DND-41 (cell line): ENCODE data around the gene DUSP2.

Experiments used
- ATAC-seq: fragments of 200-7000 bp; cut with Tn5 transposase; 3 replicates; pipeline ENCODE4 v1.9.1; 2021; ENCODE audit warnings: low read depth; ENCODE audit not compliant: insufficient read depth
- DNase-seq: peaks from one replicate; pipeline ENCODE4 v3.0.0-alpha.2; 2020
- H2AFZ ChIP-seq: 2 replicates; pipeline ENCODE4 v1.6.0; 2012; ENCODE audit warnings: low read depth, low read length
- H3K27ac ChIP-seq: 2 replicates; pipeline ENCODE4 v1.5.1; 2012; ENCODE audit warnings: low read length, inconsistent platforms
- H3K27me3 ChIP-seq: fragments of 200-600 bp; sonication (generic); 2 replicates; pipeline ENCODE4 v1.6.0; 2012; ENCODE audit warnings: low read length, mild to moderate bottlenecking, inconsistent platforms; ENCODE audit not compliant: insufficient read depth, poor library complexity
- H3K36me3 ChIP-seq: 2 replicates; pipeline ENCODE4 v1.5.1; 2012; ENCODE audit warnings: low read length, inconsistent platforms; ENCODE audit not compliant: insufficient read depth
- H3K4me1 ChIP-seq: 2 replicates; pipeline ENCODE4 v1.5.1; 2012; ENCODE audit warnings: mild to moderate bottlenecking, low read length; ENCODE audit not compliant: insufficient read depth
- H3K4me2 ChIP-seq: 2 replicates; pipeline ENCODE4 v1.6.0; 2012; ENCODE audit warnings: mild to moderate bottlenecking, moderate library complexity, low read length, inconsistent platforms; ENCODE audit not compliant: insufficient read depth
- H3K4me3 ChIP-seq, 2 experiments: fragments of 200-600 bp in 1 of 2; shearing (Covaris generic) in 1 of 2; 2 replicates each; pipeline ENCODE4 v1.5.1; 2012 to 2016; ENCODE audit warnings: inconsistent platforms in 2 of 2, low read length in 2 of 2, mild to moderate bottlenecking in 2 of 2, low read depth in 1 of 2, moderate library complexity in 1 of 2
- H3K79me2 ChIP-seq: 2 replicates; pipeline ENCODE4 v1.6.0; 2012; ENCODE audit warnings: low read length, inconsistent platforms; ENCODE audit not compliant: insufficient read depth
- H3K9ac ChIP-seq: 2 replicates; pipeline ENCODE4 v1.6.0; 2012; ENCODE audit warnings: low read depth, mild to moderate bottlenecking, inconsistent platforms, low read length, moderate library complexity
- H3K9me3 ChIP-seq: 2 replicates; pipeline ENCODE4 v1.5.1; 2012; ENCODE audit warnings: low read length, moderate library complexity, mild to moderate bottlenecking, inconsistent platforms; ENCODE audit not compliant: insufficient read depth, severe bottlenecking
- H4K20me1 ChIP-seq: 2 replicates; pipeline ENCODE4 v1.6.0; 2012; ENCODE audit warnings: low read length; ENCODE audit not compliant: insufficient read depth
- CTCF ChIP-seq: IDR thresholded peaks from 2 replicates; pipeline ENCODE4 v1.5.1; 2012; ENCODE audit warnings: borderline replicate concordance, low read length, moderate library complexity, mild to moderate bottlenecking; ENCODE audit not compliant: poor library complexity, severe bottlenecking; ENCODE audit errors: extremely low read depth
- EZH2 ChIP-seq: IDR thresholded peaks from 3 replicates; pipeline ENCODE4 v1.6.1; 2012; ENCODE audit warnings: borderline replicate concordance, low read depth, mild to moderate bottlenecking, moderate library complexity, low read length, inconsistent platforms; ENCODE audit not compliant: severe bottlenecking

Gene DUSP2

GRCh38 chr2:96117701-96118588 is 27.3 kb downstream of the DUSP2 start:
- no peak for DNase-seq
- Histone ChIP-seq H3K9ac (no peak overlapping the region), H3K4me2 (no peak overlapping the region)

GRCh38 chr2:96116879-96117533 is 28.2 kb downstream of the DUSP2 start:
- no peak for ATAC-seq
- H3K9ac ChIP-seq: no peak overlapping the region
- H3K79me2 ChIP-seq: no peaks in the 10 kb centered on the region
- H3K27ac ChIP-seq: no peak overlapping the region
- H2AFZ ChIP-seq: no peak overlapping the region
- no peaks in the 10 kb centered on the region for H3K36me3 ChIP-seq
- H4K20me1 ChIP-seq: no peaks in the 10 kb centered on the region
- no peaks in the 10 kb centered on the region for H3K9me3 ChIP-seq
- H3K27me3 ChIP-seq: no peaks in the 10 kb centered on the region
- TF ChIP-seq CTCF (no peak), EZH2 (no peak)
- no peaks in the 10 kb centered on the region for H3K4me1 ChIP-seq
- H3K4me2 ChIP-seq: no peak overlapping the region
- H3K4me3 ChIP-seq: no peak overlapping the region
- DNase-seq: no peak

More at GRCh38 chr2:96117701-96118588, 27.3 kb downstream of the DUSP2 start:
- H4K20me1 ChIP-seq: no peaks in the 10 kb centered on the region
- H3K4me1 ChIP-seq: no peaks in the 10 kb centered on the region
- no peak for ATAC-seq
- H3K4me3 ChIP-seq: no peak overlapping the region
- H3K36me3 ChIP-seq: no peaks in the 10 kb centered on the region
- H3K79me2 ChIP-seq: no peaks in the 10 kb centered on the region
- H2AFZ ChIP-seq: no peak overlapping the region
- no peak overlapping the region for H3K27ac ChIP-seq
- TF ChIP-seq EZH2 (no peak), CTCF (peak; percentile 14)
- no peaks in the 10 kb centered on the region for H3K27me3 ChIP-seq
- H3K9me3 ChIP-seq: no peaks in the 10 kb centered on the region

- H2AFZ ChIP-seq: no peak within 1 kb of the TSS
- no peaks in the 10 kb centered on the region for H3K9me3 ChIP-seq
- H3K27ac ChIP-seq: no peak within 1 kb of the TSS
- no peaks in the 10 kb centered on the region for H3K79me2 ChIP-seq
- H3K4me1 ChIP-seq: no peaks in the 10 kb centered on the region
- no peak for TF ChIP-seq EZH2
- TF ChIP-seq CTCF: no peak
- ATAC-seq (no peak), DNase-seq (no peak)
- no peak within 1 kb of the TSS for H3K4me3 ChIP-seq
- no peak within 1 kb of the TSS for H3K9ac ChIP-seq
- H3K36me3 ChIP-seq: no peaks in the 10 kb centered on the region
- H3K27me3 ChIP-seq: no peaks in the 10 kb centered on the region
- no peaks in the 10 kb centered on the region for H4K20me1 ChIP-seq
- no peak within 1 kb of the TSS for H3K4me2 ChIP-seq
Measured at GRCh38 chr2:96116424-96116878, 28.8 kb downstream of the DUSP2 start, which contains the start of gene ADRA2B. TSS of gene ADRA2B (minus strand) at chr2:96116571. CDS start at chr2:96116149, 422 bp downstream.
